PC-9 (cell line): ENCODE data around the gene MARCHF2. TPM values are rescaled to one million over a fixed set of nuclear protein-coding genes. Genes with fewer than 3 reads are reported as not detected.

Experiments used
- BruUV-seq: library from RNA; stranded (reverse); fragments of 400-500 nt; replicated peaks from 2 replicates; lab custom pipeline; 2021; lab: Mats Ljungman, UMichigan
- CTCF ChIA-PET: fragments of 300-600 bp; sonication (Branson Sonifier 250); formaldehyde crosslinking; loops from one replicate; lab custom pipeline; 2022; ENCODE audit warnings: antibody characterized with exemption; lab: Charles Lee
- POLR2A ChIA-PET: fragments of 300-600 bp; sonication (Branson Sonifier 250); formaldehyde crosslinking; loops from one replicate; lab custom pipeline; 2022; ENCODE audit warnings: antibody characterized with exemption; ENCODE audit not compliant: unreplicated experiment; lab: Charles Lee
- DNase-seq, 2 experiments: peaks; one replicate each; pipeline versions ENCODE4 v3.0.0 to v3.0.0-alpha.2; 2015 to 2022; ENCODE audit warnings: mixed read lengths in 1 of 2
- H2AFZ ChIP-seq: fragments of 200-600 bp; sonication (generic); 2 replicates; pipeline ENCODE4 v1.8.1; 2017; ENCODE audit warnings: antibody characterized with exemption
- H3F3A ChIP-seq: fragments of 200-600 bp; sonication (generic); 2 replicates; pipeline ENCODE4 v1.8.1; 2017; ENCODE audit warnings: antibody characterized with exemption, mild to moderate bottlenecking, low read depth; ENCODE audit not compliant: insufficient read depth
- H3K27ac ChIP-seq: fragments of 200-600 bp; sonication (generic); 2 replicates; pipeline ENCODE4 v1.6.1; 2016; ENCODE audit warnings: mixed run types
- H3K27me3 ChIP-seq: fragments of 200-600 bp; sonication (generic); 2 replicates; pipeline ENCODE4 v1.6.1; 2016; ENCODE audit warnings: low read depth, mixed run types; ENCODE audit not compliant: insufficient read depth
- H3K36me3 ChIP-seq: fragments of 200-600 bp; sonication (generic); 2 replicates; pipeline ENCODE4 v1.6.1; 2016; ENCODE audit warnings: low read depth, mixed run types
- H3K4me1 ChIP-seq: fragments of 200-600 bp; sonication (generic); replicated peaks from 2 replicates; pipeline ENCODE4 v1.6.1; 2016; ENCODE audit warnings: mixed run types; ENCODE audit not compliant: insufficient read depth
- H3K4me2 ChIP-seq: fragments of 200-600 bp; sonication (generic); 2 replicates; pipeline ENCODE4 v1.6.1; 2017; ENCODE audit warnings: mixed run types
- H3K4me3 ChIP-seq: fragments of 200-600 bp; sonication (generic); 2 replicates; pipeline ENCODE4 v1.6.1; 2016; ENCODE audit warnings: mixed run types
- H3K79me2 ChIP-seq: fragments of 200-600 bp; sonication (generic); 2 replicates; pipeline ENCODE4 v1.6.1; 2017; ENCODE audit warnings: low read depth, mixed run types
- H3K9me2 ChIP-seq: fragments of 200-600 bp; sonication (generic); 2 replicates; pipeline ENCODE4 v1.8.1; 2017; ENCODE audit warnings: mild to moderate bottlenecking; ENCODE audit not compliant: insufficient read depth
- H3K9me3 ChIP-seq: fragments of 200-600 bp; sonication (generic); 2 replicates; pipeline ENCODE4 v1.8.1; 2016; ENCODE audit warnings: low read depth; ENCODE audit not compliant: insufficient read depth
- H4K20me1 ChIP-seq: fragments of 200-600 bp; sonication (generic); 2 replicates; pipeline ENCODE4 v1.8.1; 2017; ENCODE audit not compliant: insufficient read depth
- CTCF ChIP-seq: fragments of 200-600 bp; sonication (generic); conservative IDR thresholded peaks from 2 replicates; pipeline ENCODE4 v1.6.1; 2017; ENCODE audit warnings: mixed run types, antibody characterized with exemption, mild to moderate bottlenecking, moderate library complexity
- EZH2 ChIP-seq: fragments of 200-600 bp; sonication (generic); IDR thresholded peaks from 2 replicates; pipeline ENCODE4 v1.8.0; 2017; ENCODE audit warnings: antibody characterized with exemption, low read depth
- intact Hi-C: fragments of 100-400 bp; cut with micrococcal nuclease; formaldehyde crosslinking; loops from one replicate; pipeline ENCODE4 v1.10.0; 2022; ENCODE audit not compliant: unreplicated experiment
- total RNA-seq: library from RNA; stranded (reverse); gene quantifications from 2 replicates; pipeline ENCODE4 v1.2.3, GENCODE V29; 2021

Gene MARCHF2
- total RNA-seq, 1 experiment from 2014 or later: 16.6 TPM

- no TSS peak for BruUV-seq
- TF ChIP-seq CTCF (no peak), EZH2 (no peak)
- DNase-seq: no peak
- ChIA-PET POLR2A (no interaction called here), CTCF (no interaction called here)
- Histone ChIP-seq H3K27me3 (no peaks in the 10 kb centered on the region), H3K27ac (no peak overlapping the region), H3K4me2 (no peak overlapping the region), H2AFZ (no peak overlapping the region), H3K36me3 (peaks cover 4% of the 10 kb centered on the region; the same call in 1 of the 2 replicates), H3K9me3 (no peaks in the 10 kb centered on the region), H3F3A (peaks cover 24% of the 10 kb centered on the region; the same call in 1 of the 2 replicates), H3K4me1 (peaks cover 17% of the 10 kb centered on the region), H4K20me1 (peaks cover 80% of the 10 kb centered on the region), H3K9me2 (no peaks in the 10 kb centered on the region), H3K79me2 (peaks cover 64% of the 10 kb centered on the region), H3K4me3 (no peak overlapping the region)
- intact Hi-C loops: no loop called here
These were observed 15.8 kb upstream of the MARCHF2 start for GRCh38 chr19:8397271-8397670.

GRCh38 chr19:8397746-8398310 is 15.3 kb upstream of the MARCHF2 start:
- H3K27ac ChIP-seq: no peak overlapping the region
- no peak overlapping the region for H3K4me2 ChIP-seq
- POLR2A ChIA-PET: interaction anchor here (0.5 kb wide), 1 partner anchor 160 kb away, joined by 4 read pairs; no protein-coding TSS in a partner anchor
- DNase-seq: no peak
- H3K9me2 ChIP-seq: no peaks in the 10 kb centered on the region
- H3K27me3 ChIP-seq: no peaks in the 10 kb centered on the region
- TF ChIP-seq CTCF (no peak), EZH2 (no peak)
- peaks cover 77% of the 10 kb centered on the region for H4K20me1 ChIP-seq
- intact Hi-C loops: no loop called here
- H2AFZ ChIP-seq: no peak overlapping the region
- peaks cover 58% of the 10 kb centered on the region for H3K79me2 ChIP-seq
- peaks cover 17% of the 10 kb centered on the region for H3K4me1 ChIP-seq
- peaks cover 24% of the 10 kb centered on the region; the same call in 1 of the 2 replicates for H3F3A ChIP-seq
- CTCF ChIA-PET: no interaction called here
- no peak overlapping the region for H3K4me3 ChIP-seq
- H3K36me3 ChIP-seq: peaks cover 8% of the 10 kb centered on the region; the same call in 1 of the 2 replicates
- H3K9me3 ChIP-seq: no peaks in the 10 kb centered on the region
- no TSS peak for BruUV-seq

GRCh38 chr19:8398311-8398771 is 14.8 kb upstream of the MARCHF2 start:
- H3K4me1 ChIP-seq: peaks cover 17% of the 10 kb centered on the region
- H3K9me3 ChIP-seq: no peaks in the 10 kb centered on the region
- no peak for DNase-seq
- H3K27ac ChIP-seq: no peak overlapping the region
- no peaks in the 10 kb centered on the region for H3K9me2 ChIP-seq
- no peak overlapping the region for H3K4me3 ChIP-seq
- H2AFZ ChIP-seq: no peak overlapping the region
- ChIA-PET POLR2A (interaction anchor here (0.5 to 0.7 kb wide), 2 partner anchors 25 to 160 kb away, joined by 3 to 4 read pairs; no protein-coding TSS in a partner anchor), CTCF (no interaction called here)
- H3F3A ChIP-seq: peaks cover 24% of the 10 kb centered on the region; the same call in 1 of the 2 replicates
- TF ChIP-seq EZH2: no peak
- no peak for TF ChIP-seq CTCF
- H3K4me2 ChIP-seq: no peak overlapping the region
- intact Hi-C loops: no loop called here
- H3K27me3 ChIP-seq: no peaks in the 10 kb centered on the region
- BruUV-seq: no TSS peak
- peaks cover 76% of the 10 kb centered on the region for H4K20me1 ChIP-seq
- H3K79me2 ChIP-seq: peaks cover 53% of the 10 kb centered on the region
- H3K36me3 ChIP-seq: peaks cover 8% of the 10 kb centered on the region; the same call in 1 of the 2 replicates
